K562 (cell line): ENCODE measurements around the gene THEM5. TPM values are rescaled to one million over a fixed set of nuclear protein-coding genes. Genes with fewer than 3 reads are reported as not detected.

Experiments
- ATAC-seq: fragments of 200-7000 bp; cut with Tn5 transposase; 3 replicates; pipeline ENCODE4 v1.9.1; 2020; ENCODE audit warnings: moderate library complexity
- BruUV-seq: library from RNA; stranded (reverse); fragments of 400-500 nt; replicated peaks from 2 replicates; lab custom pipeline; 2021; lab: Mats Ljungman, UMichigan
- CTCF ChIA-PET: fragments of 300-600 bp; formaldehyde crosslinking; extraction: SDS; loops from one replicate; lab custom pipeline; 2021; ENCODE audit warnings: low intra/inter-chr PET ratio; lab: Yijun Ruan, JAX
- POLR2A ChIA-PET: fragments of 300-600, 350-650 bp; sonication (Branson Sonifier 250); formaldehyde crosslinking; extraction: SDS; loops from one replicate; lab custom pipeline; 2021; ENCODE audit warnings: antibody characterized with exemption, inconsistent platforms; lab: Yijun Ruan, JAX
- DNase-seq, 4 experiments: peaks; one replicate each; pipeline versions ENCODE4 v3.0.0 to v3.0.0-alpha.2; 2011 to 2018; ENCODE audit warnings: low spot score in 3 of 4, mixed read lengths in 3 of 4; ENCODE audit errors: extremely low read depth in 1 of 4
- FAIRE-seq: peaks from 2 replicates; lab custom pipeline; 2011; peaks lifted over from hg19 to GRCh38; lab: Jason Lieb, UNC
- H2AFZ ChIP-seq: 2 replicates; pipeline ENCODE4 v1.6.0; 2011; ENCODE audit warnings: low read depth, low read length, control low read depth, inconsistent platforms
- H3K27ac ChIP-seq: fragments of 200-600 bp; 3 replicates; pipeline ENCODE4 v1.8.0; 2011; ENCODE audit warnings: low read depth, mild to moderate bottlenecking, control low read depth, inconsistent platforms, low read length, moderate library complexity, mixed read lengths; ENCODE audit errors: extremely low read depth
- H3K27me3 ChIP-seq, 2 experiments: fragments of 300-600 bp in 1 of 2; 2 replicates in 1 of 2; 3 replicates in 1 of 2; pipeline versions ENCODE4 v1.6.0 to v1.8.0; 2011; ENCODE audit warnings: inconsistent platforms in 2 of 2, low read length in 2 of 2, mild to moderate bottlenecking in 1 of 2, mixed read lengths in 1 of 2, moderate library complexity in 1 of 2; ENCODE audit not compliant: control insufficient read depth in 2 of 2, insufficient read depth in 2 of 2
- H3K36me3 ChIP-seq: fragments of 300-600 bp; 3 replicates; pipeline ENCODE4 v1.8.0; 2011; ENCODE audit warnings: mild to moderate bottlenecking, low read length, inconsistent platforms; ENCODE audit not compliant: control insufficient read depth, insufficient read depth
- H3K4me1 ChIP-seq, 2 experiments: fragments of 200-600 bp in 1 of 2; replicated peaks in 1 of 2; 2 replicates in 1 of 2; 3 replicates in 1 of 2; pipeline versions ENCODE4 v1.5.1 to v1.8.0; 2011; ENCODE audit warnings: inconsistent platforms in 2 of 2, low read length in 2 of 2, mild to moderate bottlenecking in 1 of 2, mixed read lengths in 1 of 2, moderate library complexity in 1 of 2; ENCODE audit not compliant: control insufficient read depth in 2 of 2, insufficient read depth in 2 of 2
- H3K4me2 ChIP-seq: 2 replicates; pipeline ENCODE4 v1.6.1; 2011; ENCODE audit warnings: low read length, control low read depth, inconsistent platforms, mixed read lengths; ENCODE audit not compliant: insufficient read depth
- H3K4me3 ChIP-seq: fragments of 200-600 bp; sonication (generic), shearing (Covaris generic); 2 replicates; pipeline ENCODE4 v1.5.1; 2016; ENCODE audit warnings: control low read depth, inconsistent platforms
- H3K79me2 ChIP-seq: fragments of 200-600 bp; 3 replicates; pipeline ENCODE4 v1.8.0; 2011; ENCODE audit warnings: low read length, inconsistent platforms; ENCODE audit not compliant: control insufficient read depth, insufficient read depth
- H3K9ac ChIP-seq, 2 experiments: 2 replicates each; pipeline versions ENCODE4 v1.6.0 to v1.6.1; 2011; ENCODE audit warnings: low read depth in 2 of 2, low read length in 2 of 2, control low read depth in 1 of 2, inconsistent platforms in 1 of 2, mild to moderate bottlenecking in 1 of 2, mixed read lengths in 1 of 2; ENCODE audit not compliant: insufficient read depth in 1 of 2
- H3K9me1 ChIP-seq: one replicate; pipeline ENCODE4 v1.6.0; 2011; ENCODE audit warnings: inconsistent platforms, mild to moderate bottlenecking, low read length, moderate library complexity; ENCODE audit not compliant: control insufficient read depth, insufficient read depth
- H3K9me3 ChIP-seq: replicated peaks from 2 replicates; pipeline ENCODE4 v1.5.1; 2011; ENCODE audit warnings: low read depth, low read length, inconsistent platforms; ENCODE audit not compliant: control insufficient read depth, insufficient read depth
- H4K20me1 ChIP-seq: replicated peaks from 2 replicates; pipeline ENCODE4 v1.6.1; 2011; ENCODE audit warnings: low read length, inconsistent platforms, mixed read lengths; ENCODE audit not compliant: control insufficient read depth, insufficient read depth
- CCAR2 ChIP-seq: fragments of 200-400 bp; formaldehyde crosslinking; IDR thresholded peaks from 2 replicates; pipeline ENCODE4 v1.6.1; 2017; ENCODE audit warnings: mild to moderate bottlenecking, low read depth, low read length
- HMG20A ChIP-seq: fragments of 450-650 bp; formaldehyde crosslinking; conservative IDR thresholded peaks from 2 replicates; pipeline ENCODE4 v1.4.0; 2020; ENCODE audit warnings: mild to moderate bottlenecking, mixed read lengths
- KAT7 ChIP-seq: sonication (generic); formaldehyde crosslinking; IDR thresholded peaks from 2 replicates; pipeline ENCODE4 v1.8.0; 2022; ENCODE audit warnings: missing genetic modification reagents, mild to moderate bottlenecking, borderline replicate concordance
- NFIC ChIP-seq: fragments of 450-650 bp; IDR thresholded peaks from 2 replicates; pipeline ENCODE4 v1.6.1; 2017; ENCODE audit warnings: mild to moderate bottlenecking, inconsistent platforms
- NFIX ChIP-seq: fragments of 250-450 bp; sonication (Bioruptor Pico); IDR thresholded peaks from 2 replicates; pipeline ENCODE4 v1.4.0; 2020; ENCODE audit warnings: low read depth, mild to moderate bottlenecking, moderate library complexity
- PCBP1 ChIP-seq: fragments of 200-400 bp; formaldehyde crosslinking; IDR thresholded peaks from 2 replicates; pipeline ENCODE4 v1.6.1; 2018; ENCODE audit warnings: mild to moderate bottlenecking, low read depth, low read length; ENCODE audit not compliant: poor library complexity, severe bottlenecking
- ZNF143 ChIP-seq: sonication (generic); formaldehyde crosslinking; IDR thresholded peaks from 2 replicates; pipeline ENCODE4 v1.9.0; 2022; ENCODE audit warnings: mild to moderate bottlenecking, missing genetic modification reagents
- WGBS: fragments of 100-300 bp; shearing (Covaris generic); methylation state at CpG from one replicate; pipeline ENCODE4 v1.1.6; 2016; ENCODE audit warnings: low coverage, mixed read lengths; ENCODE audit not compliant: insufficient coverage; ENCODE audit errors: missing lambda C conversion rate; 5-methylcytosine and 5-hydroxymethylcytosine counted together
- in situ Hi-C: fragments of 300-500 bp; cut with MboI; formaldehyde crosslinking; loops from 4 replicates; pipeline ENCODE4 v1.15.0; 2018; ENCODE audit warnings: inconsistent platforms, mixed read lengths
- intact Hi-C: fragments of 100-400 bp; cut with micrococcal nuclease; formaldehyde crosslinking; loops from 2 replicates; pipeline ENCODE4 v1.14.2; 2022
- polyA plus RNA-seq, 8 experiments: library from polyadenylated mRNA; depleted of rRNA in 4 of 8; stranded (reverse) in 5 of 8; unstranded in 3 of 8; fragments of >200 nt; fragmentation: Nextera tagmentation in 2 of 8; fragmentation: Illumina TruSeq in 1 of 8; extraction: Ambion mirVana in 2 of 8; extraction: Trizol in 1 of 8; gene quantifications; 2 replicates each; pipeline versions ENCODE4 v1.2.1 to v1.2.3, GENCODE V29; 2011 to 2014; ENCODE audit warnings: inconsistent platforms in 1 of 8, missing spikeins in 1 of 8
- total RNA-seq, 7 experiments: library from RNA; depleted of rRNA in 6 of 7; stranded (reverse); fragments of >200 nt in 6 of 7; fragmentation: Illumina TruSeq in 2 of 7; extraction: Trizol in 2 of 7; gene quantifications; 2 replicates each; pipeline versions ENCODE4 v1.2.1 to v1.2.3, GENCODE V29; 2011 to 2021; ENCODE audit warnings: low replicate concordance in 1 of 7
- TF ChIP-seq, protein P1 (sequence below): sonication (generic); formaldehyde crosslinking; IDR thresholded peaks from 2 replicates; pipeline ENCODE4 v1.8.0; 2022; ENCODE audit warnings: missing genetic modification reagents, mild to moderate bottlenecking, moderate library complexity, borderline replicate concordance

THEM5 gene
- total and polyA plus RNA-seq, 9 of the 15 experiments (the other 6 are each of a cell fraction or from before 2014, with no cell fraction given): not detected

DNA sequence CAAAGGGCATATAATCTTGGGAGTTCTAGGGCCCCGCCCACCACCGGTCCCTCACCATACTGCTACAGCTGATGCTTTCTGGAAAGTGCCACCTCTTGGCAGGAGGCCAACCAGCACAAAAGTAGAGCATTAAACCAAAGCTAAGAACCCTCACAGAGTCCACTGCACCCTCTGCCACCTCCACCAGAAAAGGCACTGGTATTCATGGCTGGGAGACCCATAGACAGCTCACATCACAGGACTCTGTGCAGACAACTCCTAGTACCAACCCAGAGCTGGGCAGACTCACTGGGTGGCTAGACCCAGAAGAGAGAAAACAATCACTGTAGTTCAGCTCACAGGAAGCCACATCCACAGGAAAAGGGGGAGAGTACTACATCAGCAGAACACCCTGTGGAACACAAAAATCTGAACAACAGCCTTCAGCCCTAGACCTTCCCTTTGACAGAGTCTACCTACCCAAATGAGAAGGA, 45.0 kb upstream of the THEM5 start:
- POLR2A ChIA-PET: interaction anchor here (0.6 to 4.1 kb wide), 5 partner anchors 10 to 33 kb away, joined by 3 to 21 read pairs (median 6); partner anchors contain the start of gene THEM4
- TF ChIP-seq ZNF143 (no peak), CCAR2 (no peak), PCBP1 (no peak), HMG20A (CRISPR knock-in tag) (no peak), KAT7 (CRISPR knock-in tag) (no peak), NFIX (CRISPR knock-in tag) (peak; percentile 51; the same call in 1 of the 2 replicates), NFIC (peak; percentile 95)
- TF ChIP-seq, protein P1, sequence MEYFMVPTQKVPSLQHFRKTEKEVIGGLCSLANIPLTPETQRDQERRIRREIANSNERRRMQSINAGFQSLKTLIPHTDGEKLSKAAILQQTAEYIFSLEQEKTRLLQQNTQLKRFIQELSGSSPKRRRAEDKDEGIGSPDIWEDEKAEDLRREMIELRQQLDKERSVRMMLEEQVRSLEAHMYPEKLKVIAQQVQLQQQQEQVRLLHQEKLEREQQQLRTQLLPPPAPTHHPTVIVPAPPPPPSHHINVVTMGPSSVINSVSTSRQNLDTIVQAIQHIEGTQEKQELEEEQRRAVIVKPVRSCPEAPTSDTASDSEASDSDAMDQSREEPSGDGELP (CRISPR knock-in tag): peak; percentile 58
- peak; percentile 39; the same call in 2 of the 3 replicates for ATAC-seq

More for the DNA sequence above, 45.0 kb upstream of the THEM5 start:
- H3K27ac ChIP-seq: peak overlapping the region; percentile 5; the same call in 1 of the 3 replicates
- intact Hi-C loops (no loop called here), in situ Hi-C loops (no loop called here)
- no peaks in the 10 kb centered on the region for H3K9me1 ChIP-seq
- DNase-seq (no peak), FAIRE-seq (no peak)
- no peaks in the 10 kb centered on the region for H4K20me1 ChIP-seq
- 0 out of 2 replicates have a peak overlapping the region, but pooled peaks have one; percentile 32 for H2AFZ ChIP-seq
- no TSS peak for BruUV-seq
- H3K4me1 ChIP-seq: peaks cover 12 to 18% of the 10 kb centered on the region in 2 experiments
- peaks cover 69% of the 10 kb centered on the region for H3K79me2 ChIP-seq
- H3K9me3 ChIP-seq: peaks cover 1% of the 10 kb centered on the region; the same call in 1 of the 2 replicates
- H3K36me3 ChIP-seq: peaks cover 38% of the 10 kb centered on the region
- H3K27me3 ChIP-seq: no peaks in the 10 kb centered on the region
- peak overlapping the region; percentile 34 for H3K4me2 ChIP-seq
- CTCF ChIA-PET: no interaction called here
- H3K4me3 ChIP-seq: no peak overlapping the region
- no peak overlapping the region; a peak in 1 of 4 replicates for H3K9ac ChIP-seq
- whole genome bisulfite sequencing: 66% methylated on average over 2 of the region's 2 CpGs
